ENCODE data around the gene POLR1H. TPM values are rescaled to one million over a fixed set of nuclear protein-coding genes. Genes with fewer than 3 reads are reported as not detected.
"Not testable (repeated sequence)": the region's sequence is repeated elsewhere in the genome, so short reads cannot be mapped to it uniquely, and the experiment has no call there.

POLR1H gene
- polyA plus RNA-seq (ENCODE audit: insufficient read depth in 1 of 5, insufficient read length in 5 of 5, low replicate concordance in 1 of 5): 10 to 100 TPM; 37.3 to 46.4 (median 40.2) TPM
- long read RNA-seq, donor 1, transcript ZNRD1-202 (5 exons, 743 nt): minor isoform, 18 of 55 reads
- long read RNA-seq, donor 1, transcript ZNRD1-201 (4 exons, 864 nt): major isoform, 29 of 55 reads
- long read RNA-seq, donor 1, partial matches to known transcripts: 0 of 55 reads
- long read RNA-seq, donor 1, other reads (novel, unspliced or antisense): 0 of 55 reads
- long read RNA-seq, donor 2, transcript ZNRD1-201 (4 exons, 864 nt): major isoform, 19 of 31 reads
- long read RNA-seq, donor 2, transcript ZNRD1-202 (5 exons, 743 nt): minor isoform, 8 of 31 reads
- long read RNA-seq, donor 2, partial matches to known transcripts: 0 of 31 reads
- long read RNA-seq, donor 2, other reads (novel, unspliced or antisense): 0 of 31 reads
- long read RNA-seq, donor 3, transcript ZNRD1-206 (2 exons, 3,672 nt): minor isoform, 9 of 42 reads
- long read RNA-seq, donor 3, transcript ZNRD1-202 (5 exons, 743 nt): minor isoform, 9 of 42 reads
- long read RNA-seq, donor 3, transcript ZNRD1-201 (4 exons, 864 nt): major isoform, 20 of 42 reads
- long read RNA-seq, donor 3, partial matches to known transcripts: 0 of 42 reads
- long read RNA-seq, donor 3, other reads (novel, unspliced or antisense): 0 of 42 reads
- long read RNA-seq, donor 4, transcript ZNRD1-201 (4 exons, 864 nt): major isoform, 14 of 18 reads
- long read RNA-seq, donor 4, partial matches to known transcripts: 0 of 18 reads
- long read RNA-seq, donor 4, other reads (novel, unspliced or antisense): 0 of 18 reads
- long read RNA-seq, donor 5, transcript ZNRD1-203 (5 exons, 736 nt): minor isoform, 5 of 66 reads
- long read RNA-seq, donor 5, transcript ZNRD1-202 (5 exons, 743 nt): minor isoform, 27 of 66 reads
- long read RNA-seq, donor 5, transcript ZNRD1-201 (4 exons, 864 nt): major isoform, 29 of 66 reads
- long read RNA-seq, donor 5, partial matches to known transcripts: 0 of 66 reads
- long read RNA-seq, donor 5, other reads (novel, unspliced or antisense): 0 of 66 reads
- long read RNA-seq, donor 6, transcript ZNRD1-201 (4 exons, 864 nt): minor isoform, 17 of 40 reads
- long read RNA-seq, donor 6, transcript ZNRD1-202 (5 exons, 743 nt): major isoform, 18 of 40 reads
- long read RNA-seq, donor 6, partial matches to known transcripts: 0 of 40 reads
- long read RNA-seq, donor 6, other reads (novel, unspliced or antisense): 0 of 40 reads
- long read RNA-seq, donor 7, transcript ZNRD1-202 (5 exons, 743 nt): minor isoform, 5 of 27 reads
- long read RNA-seq, donor 7, transcript ZNRD1-201 (4 exons, 864 nt): major isoform, 15 of 27 reads
- long read RNA-seq, donor 7, partial matches to known transcripts: 0 of 27 reads
- long read RNA-seq, donor 7, other reads (novel, unspliced or antisense): 0 of 27 reads
- long read RNA-seq, donor 8, transcript ZNRD1-202 (5 exons, 743 nt): major isoform, 7 of 15 reads
- long read RNA-seq, donor 8, partial matches to known transcripts: 0 of 15 reads
- long read RNA-seq, donor 8, other reads (novel, unspliced or antisense): 0 of 15 reads

DNA sequence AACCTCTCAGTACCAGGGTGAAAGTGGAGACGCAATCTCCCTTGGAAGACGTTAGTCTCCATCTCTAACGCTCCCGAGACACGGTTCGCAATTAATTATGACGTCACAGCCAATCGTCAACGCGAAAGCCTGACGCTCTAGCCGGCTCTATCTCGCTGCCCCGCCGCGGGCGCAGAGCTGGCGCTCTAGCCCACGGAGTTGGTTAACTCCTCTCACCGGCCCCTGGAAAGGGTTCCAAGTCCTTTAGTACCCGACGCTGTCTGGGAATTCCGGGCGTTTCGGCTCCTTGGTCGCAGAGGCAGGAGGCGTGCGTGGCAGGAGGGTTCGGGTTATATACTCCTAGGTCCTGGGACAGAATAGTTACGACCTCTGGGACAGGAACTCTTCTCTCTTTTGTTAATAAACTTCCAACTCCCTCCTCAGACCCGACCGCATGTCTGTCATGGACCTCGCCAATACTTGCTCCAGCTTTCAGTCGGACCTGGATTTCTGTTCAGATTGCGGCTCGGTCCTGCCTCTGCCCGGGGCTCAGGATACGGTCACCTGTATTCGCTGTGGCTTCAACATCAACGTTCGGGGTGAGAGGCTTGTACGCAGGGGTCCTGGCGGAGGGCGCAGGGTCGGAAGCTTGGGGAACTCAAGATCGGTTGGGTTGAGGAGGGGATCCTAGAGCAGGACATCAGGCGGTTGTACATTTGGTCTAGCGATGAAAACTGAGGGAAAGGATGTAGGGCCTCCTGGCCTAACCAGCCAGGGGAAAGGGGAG, at the start of gene POLR1H:
TSS of gene POLR1H (plus strand) at position 174 of the 766 bp plus-strand sequence. CDS start at position 434, 260 bp downstream.
- DNase-seq: peak; percentile 93 to 96

DNA sequence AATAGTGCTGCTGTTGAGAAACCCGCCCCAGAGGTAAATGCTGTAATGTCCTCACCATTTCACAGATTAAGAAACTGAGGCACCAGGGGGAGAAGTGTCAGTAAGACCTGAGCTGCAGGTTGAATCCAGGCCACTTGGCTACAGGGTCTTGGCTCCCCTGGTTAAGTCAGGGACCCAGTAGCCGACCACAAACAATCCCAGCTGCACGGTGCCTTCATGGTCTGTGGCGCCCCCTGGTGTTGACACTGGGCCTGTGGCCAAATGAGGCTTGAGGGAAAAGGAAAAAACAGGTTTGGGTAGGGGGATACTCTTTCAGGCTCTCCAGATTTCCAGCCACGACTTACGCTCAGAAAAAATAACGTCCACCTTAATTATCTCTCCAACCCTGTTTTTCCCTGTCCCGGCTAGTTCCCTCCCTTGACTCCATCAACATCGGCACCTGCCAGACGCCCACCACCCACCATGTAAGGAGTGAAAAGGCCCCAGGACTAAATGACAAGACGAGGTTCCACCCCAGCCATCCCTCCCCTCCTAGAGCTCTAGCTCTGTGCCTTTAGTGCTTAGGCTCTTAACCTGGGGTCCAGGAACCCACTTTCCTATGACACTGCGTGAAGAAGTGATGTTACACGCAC, 47.7 kb upstream of the POLR1H start:
- DNase-seq: no peak

DNA sequence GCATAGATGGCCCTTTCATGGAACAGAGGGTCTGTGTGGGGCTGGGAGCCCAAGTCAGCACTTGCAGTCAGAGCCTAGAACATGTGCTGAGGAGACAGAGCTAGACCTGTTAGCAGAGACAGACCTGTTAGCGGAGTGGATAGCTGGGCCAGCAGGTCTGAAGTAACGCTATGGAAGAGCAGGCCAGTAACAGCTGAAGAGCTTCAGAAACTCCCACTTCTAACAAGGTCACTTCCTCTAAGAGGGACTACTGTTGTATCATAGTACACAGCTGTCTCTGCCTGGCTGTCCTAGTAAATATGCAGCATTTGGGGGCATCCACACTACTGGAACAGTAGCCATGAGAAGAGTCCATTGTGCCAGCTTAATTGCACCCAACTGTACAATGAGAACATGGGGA, 41.2 kb upstream of the POLR1H start:
- no peak for DNase-seq

- DNase-seq: no peak
Measured at GRCh38 chr6:30020626-30021025, 40.4 kb upstream of the POLR1H start.

DNA sequence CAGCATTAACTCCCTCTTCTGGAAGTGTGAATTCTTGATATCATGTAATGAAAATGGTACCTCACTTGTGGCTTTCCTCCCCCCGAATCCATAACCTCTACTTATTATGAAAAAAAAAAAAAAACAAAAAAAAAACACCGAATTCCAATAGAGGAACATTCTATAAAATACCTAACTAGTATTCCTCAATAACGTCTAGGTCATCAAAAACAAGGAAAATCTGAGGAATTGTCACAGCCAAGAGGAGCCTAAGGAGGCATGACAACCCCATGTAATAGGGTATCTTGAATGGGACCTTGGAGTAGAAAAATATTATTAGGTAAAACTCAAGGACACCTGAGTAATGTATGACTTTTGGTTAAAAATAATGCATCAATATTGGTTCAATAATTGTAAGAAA, 38.9 kb upstream of the POLR1H start:
- DNase-seq: no peak

- not testable (repeated sequence) for DNase-seq
Measured at GRCh38 chr6:30022712-30023111, 38.4 kb upstream of the POLR1H start.

GRCh38 chr6:30025186-30025585, 35.9 kb upstream of the POLR1H start:
- no peak for DNase-seq

GRCh38 chr6:30029588-30029987, 31.5 kb upstream of the POLR1H start:
- DNase-seq: no peak

DNA sequence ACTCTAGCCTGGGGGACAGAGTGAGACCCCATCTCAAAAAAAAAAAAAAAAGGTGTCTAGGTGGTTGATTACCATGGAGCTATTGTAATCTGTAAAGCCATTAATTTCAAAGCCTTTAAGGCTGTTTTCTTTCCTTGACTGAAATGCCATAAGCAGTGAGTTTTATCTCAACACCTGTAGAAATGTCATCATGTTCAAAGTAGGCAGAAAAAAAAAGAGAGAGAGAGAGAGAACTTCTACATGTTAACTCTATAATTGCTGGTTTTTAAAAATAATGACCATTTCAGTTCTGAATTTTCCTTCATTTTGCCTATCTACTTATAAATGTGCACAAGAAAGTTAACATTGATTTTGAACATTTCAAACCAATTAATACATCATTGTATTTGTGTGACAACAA, 29.7 kb upstream of the POLR1H start:
- DNase-seq: no peak

- not testable (repeated sequence) for DNase-seq
Measured at GRCh38 chr6:30033440-30033839, 27.6 kb upstream of the POLR1H start.

- no peak for DNase-seq
Measured at GRCh38 chr6:30035784-30036183, 25.3 kb upstream of the POLR1H start.

GRCh38 chr6:30037182-30037788, 23.8 kb upstream of the POLR1H start:
- DNase-seq: no peak

- DNase-seq: no peak
Measured at GRCh38 chr6:30041221-30041620, 19.8 kb upstream of the POLR1H start.

DNA sequence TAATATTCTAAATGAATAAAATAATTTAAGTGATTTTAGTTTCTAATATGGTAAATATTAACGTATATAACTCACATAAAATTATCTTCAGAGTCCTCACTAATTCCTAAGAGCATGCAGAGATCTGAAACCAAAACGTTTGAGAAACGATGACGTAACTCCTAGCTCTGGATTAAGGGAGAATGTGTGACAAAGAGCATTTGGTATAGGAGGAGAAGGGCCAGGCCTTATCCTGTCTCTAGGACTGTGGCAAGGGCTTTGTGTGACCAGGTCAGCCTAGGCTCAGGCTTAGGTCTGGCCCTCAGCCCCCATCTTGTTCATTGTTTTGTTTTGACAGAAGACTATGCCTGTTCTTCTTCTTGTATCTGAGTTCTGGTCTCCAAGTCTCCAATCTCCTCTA, 19.2 kb upstream of the POLR1H start:
- no peak for DNase-seq

- DNase-seq: no peak
Measured at GRCh38 chr6:30042476-30042875, 18.6 kb upstream of the POLR1H start.

- no peak for DNase-seq
Measured at GRCh38 chr6:30042914-30043313, 18.2 kb upstream of the POLR1H start.

DNA sequence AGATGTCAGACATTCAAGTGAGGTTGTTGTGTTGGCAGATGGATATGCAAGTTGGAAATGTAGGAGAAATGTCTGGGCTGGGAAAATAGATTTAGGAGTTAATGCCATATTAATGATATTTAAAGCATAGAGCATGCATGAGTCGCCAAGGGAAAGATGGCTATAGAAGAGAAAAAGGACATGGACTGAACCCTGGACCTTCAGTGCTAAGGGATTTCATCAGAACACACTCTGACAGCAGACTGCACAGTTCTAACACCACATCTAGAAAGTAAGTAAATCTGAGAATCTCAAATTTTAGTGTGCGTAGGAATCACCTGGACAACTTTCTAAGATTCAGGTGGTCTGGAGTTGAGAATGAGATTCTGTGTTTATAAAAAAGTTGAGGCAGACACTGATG, 17.3 kb upstream of the POLR1H start:
- no peak for DNase-seq

GRCh38 chr6:30044630-30045029, 16.4 kb upstream of the POLR1H start:
- DNase-seq: no peak

GRCh38 chr6:30047220-30047619, 13.8 kb upstream of the POLR1H start:
- no peak for DNase-seq

GRCh38 chr6:30053682-30054081, 7.4 kb upstream of the POLR1H start:
- no peak for DNase-seq

All from right lung (tissue), 10 donors.